Type B pancreatic cell (in vitro differentiated cells): Measurements from ENCODE around the gene NFU1. TPM values are rescaled to one million over a fixed set of nuclear protein-coding genes. Genes with fewer than 3 reads are reported as not detected.
A peak's percentile ranks its signal among the peaks of the same experiment; 100 is the strongest.

Experiments used
- DNase-seq: peaks from one replicate; pipeline ENCODE4 v3.0.0; 2021; ENCODE audit warnings: mixed read lengths; ENCODE audit not compliant: unreplicated experiment; ENCODE audit errors: extremely low spot score
- H3K27ac Mint-ChIP-seq: 2 replicates; pipeline ENCODE4 v1.8.0; 2021; ENCODE audit warnings: mild to moderate bottlenecking, mixed read lengths
- H3K27me3 Mint-ChIP-seq: 2 replicates; pipeline ENCODE4 v1.8.0; 2021; ENCODE audit warnings: mixed read lengths
- H3K36me3 Mint-ChIP-seq: 2 replicates; pipeline ENCODE4 v1.8.0; 2021; ENCODE audit warnings: mixed read lengths
- H3K4me1 Mint-ChIP-seq: one replicate; pipeline ENCODE4 v1.8.0; 2021; ENCODE audit warnings: mixed read lengths; ENCODE audit not compliant: unreplicated experiment
- H3K4me3 Mint-ChIP-seq: 2 replicates; pipeline ENCODE4 v1.8.0; 2021; ENCODE audit warnings: mild to moderate bottlenecking, mixed read lengths
- H3K9me3 Mint-ChIP-seq: 2 replicates; pipeline ENCODE4 v1.8.0; 2021; ENCODE audit warnings: mixed read lengths
- CTCF ChIP-seq: fragments of 200-600 bp; sonication (generic); conservative IDR thresholded peaks from 2 replicates; pipeline ENCODE4 v1.5.0; 2021; ENCODE audit warnings: antibody characterized with exemption, mild to moderate bottlenecking
- total RNA-seq: library from RNA; stranded (reverse); gene quantifications from 2 replicates; pipeline ENCODE4 v1.2.1, GENCODE V29; 2021; ENCODE audit warnings: low replicate concordance

NFU1 gene
- total RNA-seq, 1 donor from 2014 or later = 34.0 TPM

- TF ChIP-seq CTCF = peak; percentile 78
- Mint-ChIP-seq H3K36me3 (peaks cover 28% of the 10 kb centered on the region), H3K27me3 (no peaks in the 10 kb centered on the region), H3K4me3 (no peak overlapping the region), H3K4me1 (peaks cover 6% of the 10 kb centered on the region), H3K27ac (peak overlapping the region; percentile 46), H3K9me3 (no peaks in the 10 kb centered on the region)
- DNase-seq = no peak
Observed at GRCh38 chr2:69375494-69376353, 61.5 kb downstream of the NFU1 start.

GRCh38 chr2:69372767-69373166 is 64.5 kb downstream of the NFU1 start:
- peaks cover 39% of the 10 kb centered on the region for H3K36me3 Mint-ChIP-seq
- no peak overlapping the region for H3K27ac Mint-ChIP-seq
- no peaks in the 10 kb centered on the region for H3K9me3 Mint-ChIP-seq
- DNase-seq = no peak
- peaks cover 6% of the 10 kb centered on the region for H3K4me1 Mint-ChIP-seq
- no peak for TF ChIP-seq CTCF
- no peaks in the 10 kb centered on the region for H3K27me3 Mint-ChIP-seq
- H3K4me3 Mint-ChIP-seq = no peak overlapping the region

GRCh38 chr2:69369802-69370201 is 67.4 kb downstream of the NFU1 start:
- no peak for DNase-seq
- TF ChIP-seq CTCF = no peak
- H3K9me3 Mint-ChIP-seq = no peaks in the 10 kb centered on the region
- H3K4me3 Mint-ChIP-seq = no peak overlapping the region
- peaks cover 45% of the 10 kb centered on the region for H3K36me3 Mint-ChIP-seq
- H3K27me3 Mint-ChIP-seq = no peaks in the 10 kb centered on the region
- no peaks in the 10 kb centered on the region for H3K4me1 Mint-ChIP-seq
- H3K27ac Mint-ChIP-seq = no peak overlapping the region

- no peak for DNase-seq
- H3K9me3 Mint-ChIP-seq = no peaks in the 10 kb centered on the region
- no peak overlapping the region for H3K4me3 Mint-ChIP-seq
- peaks cover 45% of the 10 kb centered on the region for H3K36me3 Mint-ChIP-seq
- H3K4me1 Mint-ChIP-seq = no peaks in the 10 kb centered on the region
- no peak for TF ChIP-seq CTCF
- H3K27me3 Mint-ChIP-seq = no peaks in the 10 kb centered on the region
- H3K27ac Mint-ChIP-seq = no peak overlapping the region
Observed at GRCh38 chr2:69368588-69368987, 68.6 kb downstream of the NFU1 start.

- Mint-ChIP-seq H3K4me1 (no peaks in the 10 kb centered on the region), H3K27ac (no peak overlapping the region), H3K9me3 (no peaks in the 10 kb centered on the region), H3K36me3 (peaks cover 20% of the 10 kb centered on the region), H3K27me3 (no peaks in the 10 kb centered on the region), H3K4me3 (no peak overlapping the region)
- no peak for TF ChIP-seq CTCF
- no peak for DNase-seq
Observed at GRCh38 chr2:69359371-69359770, 77.9 kb downstream of the NFU1 start.
